Activated B cell treated with CpG ODN at 0.5 μM for 24 hours (primary cell): ENCODE results near the gene ITGA2B. TPM values are rescaled to one million over a fixed set of nuclear protein-coding genes. Genes with fewer than 3 reads are reported as not detected.
A peak's percentile ranks its signal among the peaks of the same experiment; 100 is the strongest.
"Not testable (repeated sequence)": the region's sequence is repeated elsewhere in the genome, so short reads cannot be mapped to it uniquely, and the experiment has no call there.

Experiments used
- ATAC-seq: fragments of 200-7000 bp; cut with Tn5 transposase; one replicate; pipeline ENCODE4 v1.10.0; 2021; ENCODE audit warnings: low read depth, mild to moderate bottlenecking, moderate library complexity
- CTCF ChIA-PET: fragments of 350-600 bp; sonication (Branson Sonifier 250); formaldehyde crosslinking; loops from one replicate; lab custom pipeline; 2021; ENCODE audit warnings: antibody characterized with exemption; lab: Charles Lee
- POLR2A ChIA-PET: fragments of 350-600 bp; sonication (Branson Sonifier 250); formaldehyde crosslinking; loops from one replicate; lab custom pipeline; 2021; ENCODE audit warnings: antibody characterized with exemption; lab: Charles Lee
- DNase-seq: peaks from one replicate; pipeline ENCODE4 v3.0.0; 2022
- H3K27ac Mint-ChIP-seq: one replicate; pipeline ENCODE4 v1.8.0; 2020; ENCODE audit warnings: mixed read lengths
- H3K27me3 Mint-ChIP-seq: one replicate; pipeline ENCODE4 v1.8.0; 2021; ENCODE audit warnings: mixed read lengths
- H3K36me3 Mint-ChIP-seq: one replicate; pipeline ENCODE4 v1.8.0; 2021; ENCODE audit warnings: low read depth, mixed read lengths
- H3K4me1 Mint-ChIP-seq: one replicate; pipeline ENCODE4 v1.8.0; 2021; ENCODE audit warnings: mixed read lengths
- H3K4me3 Mint-ChIP-seq: one replicate; pipeline ENCODE4 v1.8.0; 2020; ENCODE audit warnings: mild to moderate bottlenecking, mixed read lengths
- H3K9me3 Mint-ChIP-seq: one replicate; pipeline ENCODE4 v1.8.0; 2020; ENCODE audit warnings: mixed read lengths
- CTCF ChIP-seq: fragments of 200-600 bp; IDR thresholded peaks from one replicate; pipeline ENCODE4 v1.8.0; 2022; ENCODE audit warnings: antibody characterized with exemption, mild to moderate bottlenecking
- intact Hi-C: fragments of 100-400 bp; cut with micrococcal nuclease; formaldehyde crosslinking; loops from one replicate; pipeline ENCODE4 v1.15.1; 2024
- total RNA-seq: library from RNA; stranded (reverse); gene quantifications from 2 replicates; pipeline ENCODE4 v1.2.3, GENCODE V29; 2022

Gene ITGA2B
- total RNA-seq, 1 donor from 2014 or later: not detected

GRCh38 chr17:44367231-44367979, 22.0 kb downstream of the ITGA2B start:
- DNase-seq (no peak), ATAC-seq (no peak)
- no peak overlapping the region for H3K4me3 Mint-ChIP-seq
- peaks cover 30% of the 10 kb centered on the region for H3K27me3 Mint-ChIP-seq
- CTCF ChIA-PET: interaction anchor here (0.6 to 1.0 kb wide), 2 partner anchors 13 to 32 kb away, joined by 3 read pairs; no protein-coding TSS in a partner anchor
- POLR2A ChIA-PET: interaction anchor here (0.7 kb wide), 1 partner anchor 317 kb away, joined by 3 read pairs; no protein-coding TSS in a partner anchor
- peaks cover 7% of the 10 kb centered on the region for H3K4me1 Mint-ChIP-seq
- intact Hi-C loops: no loop called here
- H3K9me3 Mint-ChIP-seq: no peaks in the 10 kb centered on the region
- no peaks in the 10 kb centered on the region for H3K36me3 Mint-ChIP-seq
- no peak for TF ChIP-seq CTCF
- H3K27ac Mint-ChIP-seq: no peak overlapping the region

GRCh38 chr17:44365051-44365450, 24.4 kb downstream of the ITGA2B start:
- H3K4me3 Mint-ChIP-seq, H3K36me3 Mint-ChIP-seq, H3K27ac Mint-ChIP-seq, DNase-seq, intact Hi-C loops, H3K9me3 Mint-ChIP-seq, H3K4me1 Mint-ChIP-seq, ATAC-seq: not testable (repeated sequence)
- CTCF ChIA-PET: interaction anchor here (0.9 to 1.2 kb wide), 3 partner anchors 12 to 158 kb away, joined by 3 to 5 read pairs (median 3); partner anchors contain the start of gene GRN
- H3K27me3 Mint-ChIP-seq: peaks cover 29% of the 10 kb centered on the region
- POLR2A ChIA-PET: interaction anchor here (0.6 kb wide), 1 partner anchor 157 kb away, joined by 3 read pairs; no protein-coding TSS in a partner anchor

DNA sequence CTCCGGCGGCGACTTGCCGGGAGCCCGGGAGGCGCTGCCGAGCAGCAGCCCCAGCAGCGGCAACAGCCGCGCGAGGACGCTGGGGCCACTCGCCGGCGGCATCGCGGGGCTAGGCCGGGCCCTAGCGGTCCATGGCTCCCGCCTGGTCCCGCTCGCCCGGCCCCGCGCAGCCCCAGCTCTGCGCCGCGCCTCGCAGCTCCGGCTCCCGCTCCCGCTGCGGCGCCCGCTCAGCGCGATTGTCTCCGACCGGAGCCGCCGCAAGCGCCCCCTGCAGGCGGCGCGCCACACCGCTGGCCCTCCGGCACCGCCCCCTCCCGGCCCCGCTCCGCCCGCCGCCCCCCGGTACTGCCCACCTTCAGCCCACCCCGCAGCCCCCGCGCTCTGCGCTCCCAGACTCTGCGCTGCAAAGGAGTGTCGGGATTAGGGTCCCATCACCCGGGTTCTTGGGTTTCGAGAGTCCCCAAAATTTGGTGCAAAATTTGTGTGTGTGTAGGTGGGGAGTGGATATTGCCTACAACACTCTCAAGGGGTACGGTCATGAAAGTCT, 25.8 kb downstream of the ITGA2B start, which contains the start of gene FAM171A2:
Gene FAM171A2, minus strand, starts transcription at position 241 of the 547 bp plus-strand sequence. Its CDS starts 139 bp downstream, at position 102.
- Mint-ChIP-seq H3K36me3 (no peaks in the 10 kb centered on the region), H3K27ac (no peak within 1 kb of the TSS), H3K4me1 (peaks cover 11% of the 10 kb centered on the region), H3K4me3 (peak within 1 kb of the TSS; percentile 79), H3K9me3 (no peaks in the 10 kb centered on the region), H3K27me3 (peaks cover 23% of the 10 kb centered on the region)
- CTCF ChIA-PET: interaction anchor here (0.7 to 2.6 kb wide), 9 partner anchors 9 to 424 kb away, joined by 3 to 16 read pairs (median 3); partner anchors contain the start of genes GRN and ITGA2B
- TF ChIP-seq CTCF: peak; percentile 55
- DNase-seq (peak; percentile 78), ATAC-seq (peak; percentile 92)
- intact Hi-C loops: no loop called here
- POLR2A ChIA-PET: interaction anchor here (0.6 to 1.3 kb wide), 6 partner anchors 10 to 1046 kb away, joined by 3 to 7 read pairs (median 4); partner anchors contain the start of gene SLC25A39

- no peak overlapping the region for H3K27ac Mint-ChIP-seq
- peak; percentile 37 for ATAC-seq
- no peak for TF ChIP-seq CTCF
- peaks cover 23% of the 10 kb centered on the region for H3K27me3 Mint-ChIP-seq
- peak overlapping the region; percentile 78 for H3K4me3 Mint-ChIP-seq
- peaks cover 11% of the 10 kb centered on the region for H3K4me1 Mint-ChIP-seq
- H3K36me3 Mint-ChIP-seq: no peaks in the 10 kb centered on the region
- DNase-seq: no peak
- CTCF ChIA-PET: interaction anchor here (0.7 to 2.6 kb wide), 9 partner anchors 9 to 424 kb away, joined by 3 to 16 read pairs (median 3); partner anchors contain the start of genes GRN and ITGA2B
- intact Hi-C loops: no loop called here
- POLR2A ChIA-PET: interaction anchor here (0.6 to 1.3 kb wide), 7 partner anchors 10 to 1047 kb away, joined by 3 to 10 read pairs (median 6); partner anchors contain the start of gene SLC25A39
- H3K9me3 Mint-ChIP-seq: no peaks in the 10 kb centered on the region
Observed at GRCh38 chr17:44362949-44363612, 26.4 kb downstream of the ITGA2B start.

- ATAC-seq (no peak), DNase-seq (no peak)
- CTCF ChIA-PET: interaction anchor here (1.1 to 2.6 kb wide), 4 partner anchors 8 to 152 kb away, joined by 4 to 16 read pairs (median 8); partner anchors contain the start of gene GRN
- H3K4me1 Mint-ChIP-seq: peaks cover 11% of the 10 kb centered on the region
- no peaks in the 10 kb centered on the region for H3K9me3 Mint-ChIP-seq
- no peak overlapping the region for H3K27ac Mint-ChIP-seq
- no peak for TF ChIP-seq CTCF
- POLR2A ChIA-PET: interaction anchor here (1.0 to 1.3 kb wide), 2 partner anchors 140 to 142 kb away, joined by 7 to 10 read pairs; no protein-coding TSS in a partner anchor
- intact Hi-C loops: no loop called here
- no peak overlapping the region for H3K4me3 Mint-ChIP-seq
- H3K27me3 Mint-ChIP-seq: peaks cover 19% of the 10 kb centered on the region
- H3K36me3 Mint-ChIP-seq: no peaks in the 10 kb centered on the region
Observed at GRCh38 chr17:44362459-44362948, 26.9 kb downstream of the ITGA2B start.
